HCT116 (cell line): ENCODE data around the gene TBCD.

Experiments used
- POLR2A ChIP-seq: IDR thresholded peaks from 2 replicates; pipeline ENCODE4 v1.7.0; 2011; ENCODE audit warnings: borderline replicate concordance; ENCODE audit not compliant: insufficient read depth, insufficient read length; ENCODE audit errors: extremely low read depth
- TF ChIP-seq, protein P1 (sequence below), 3 experiments: fragments of 200-600 bp in 1 of 3; sonication (generic) in 1 of 3; IDR thresholded peaks in 2 of 3; conservative IDR thresholded peaks in 1 of 3; 2 replicates each; pipeline ENCODE4 v1.5.1; 2012 to 2017; ENCODE audit warnings: low read depth in 2 of 3, low read length in 2 of 3, antibody characterized with exemption in 1 of 3, borderline replicate concordance in 1 of 3, control low read depth in 1 of 3, mild to moderate bottlenecking in 1 of 3, mixed read lengths in 1 of 3, mixed run types in 1 of 3, moderate library complexity in 1 of 3; ENCODE audit not compliant: insufficient read depth in 1 of 3

DNA sequence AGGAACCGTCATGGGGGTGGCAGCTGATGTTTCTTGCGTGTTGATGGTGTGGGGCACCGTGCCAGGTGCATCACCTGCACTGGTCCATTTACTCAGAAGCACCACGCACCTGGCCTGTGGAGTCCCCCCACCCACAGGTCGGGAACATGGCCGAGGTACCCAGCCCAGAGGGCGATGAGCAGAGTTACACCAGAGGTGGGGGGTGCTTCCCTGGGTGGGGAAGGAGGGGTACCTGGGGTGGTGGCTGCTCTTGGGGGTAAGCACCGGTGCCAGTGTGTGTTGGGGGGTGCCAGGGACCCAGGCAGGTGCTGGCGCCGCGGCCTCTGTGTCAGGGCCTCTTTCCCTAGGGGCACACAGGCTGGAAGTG lies 92.9 kb downstream of the TBCD start:
- TF ChIP-seq, protein P1, sequence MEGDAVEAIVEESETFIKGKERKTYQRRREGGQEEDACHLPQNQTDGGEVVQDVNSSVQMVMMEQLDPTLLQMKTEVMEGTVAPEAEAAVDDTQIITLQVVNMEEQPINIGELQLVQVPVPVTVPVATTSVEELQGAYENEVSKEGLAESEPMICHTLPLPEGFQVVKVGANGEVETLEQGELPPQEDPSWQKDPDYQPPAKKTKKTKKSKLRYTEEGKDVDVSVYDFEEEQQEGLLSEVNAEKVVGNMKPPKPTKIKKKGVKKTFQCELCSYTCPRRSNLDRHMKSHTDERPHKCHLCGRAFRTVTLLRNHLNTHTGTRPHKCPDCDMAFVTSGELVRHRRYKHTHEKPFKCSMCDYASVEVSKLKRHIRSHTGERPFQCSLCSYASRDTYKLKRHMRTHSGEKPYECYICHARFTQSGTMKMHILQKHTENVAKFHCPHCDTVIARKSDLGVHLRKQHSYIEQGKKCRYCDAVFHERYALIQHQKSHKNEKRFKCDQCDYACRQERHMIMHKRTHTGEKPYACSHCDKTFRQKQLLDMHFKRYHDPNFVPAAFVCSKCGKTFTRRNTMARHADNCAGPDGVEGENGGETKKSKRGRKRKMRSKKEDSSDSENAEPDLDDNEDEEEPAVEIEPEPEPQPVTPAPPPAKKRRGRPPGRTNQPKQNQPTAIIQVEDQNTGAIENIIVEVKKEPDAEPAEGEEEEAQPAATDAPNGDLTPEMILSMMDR (IDR thresholded peaks at IDR 0.05 in 2 of 3, conservative IDR thresholded peaks at IDR 0.05 in 1 of 3; ENCODE audit: borderline replicate concordance in 1 of 3, insufficient read depth in 1 of 3, low read depth in 2 of 3, low read length in 2 of 3): no peak
- TF ChIP-seq POLR2A: no peak
